Hematopoietic multipotent progenitor cell treated with erythropoietin and hydrocortisone succinate and interleukin-3 and kit ligand, for 15 days (in vitro differentiated cells): ENCODE results near the gene ZBTB42.

Experiments used
- DNase-seq: peaks from one replicate; pipeline ENCODE4 v3.0.0-alpha.2; 2015; ENCODE audit warnings: low spot score

ZBTB42 gene

DNA sequence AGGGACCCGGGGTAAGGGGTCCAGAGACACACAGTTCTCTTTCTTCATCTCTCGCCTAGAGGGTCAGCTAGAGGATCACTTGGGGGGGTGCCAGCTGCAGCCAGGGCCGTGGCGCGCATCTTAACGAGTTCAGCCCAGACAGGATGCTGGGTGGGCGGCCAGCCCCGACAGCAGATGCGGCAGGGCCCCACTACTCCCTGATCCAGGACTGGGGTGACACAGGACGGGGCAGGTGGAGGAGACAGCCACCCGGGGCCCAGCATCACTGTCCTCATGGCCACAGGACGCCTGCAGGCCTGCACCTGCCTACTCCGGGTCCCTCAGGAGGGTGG is 18.1 kb upstream of the ZBTB42 start:
- no peak for DNase-seq

DNA sequence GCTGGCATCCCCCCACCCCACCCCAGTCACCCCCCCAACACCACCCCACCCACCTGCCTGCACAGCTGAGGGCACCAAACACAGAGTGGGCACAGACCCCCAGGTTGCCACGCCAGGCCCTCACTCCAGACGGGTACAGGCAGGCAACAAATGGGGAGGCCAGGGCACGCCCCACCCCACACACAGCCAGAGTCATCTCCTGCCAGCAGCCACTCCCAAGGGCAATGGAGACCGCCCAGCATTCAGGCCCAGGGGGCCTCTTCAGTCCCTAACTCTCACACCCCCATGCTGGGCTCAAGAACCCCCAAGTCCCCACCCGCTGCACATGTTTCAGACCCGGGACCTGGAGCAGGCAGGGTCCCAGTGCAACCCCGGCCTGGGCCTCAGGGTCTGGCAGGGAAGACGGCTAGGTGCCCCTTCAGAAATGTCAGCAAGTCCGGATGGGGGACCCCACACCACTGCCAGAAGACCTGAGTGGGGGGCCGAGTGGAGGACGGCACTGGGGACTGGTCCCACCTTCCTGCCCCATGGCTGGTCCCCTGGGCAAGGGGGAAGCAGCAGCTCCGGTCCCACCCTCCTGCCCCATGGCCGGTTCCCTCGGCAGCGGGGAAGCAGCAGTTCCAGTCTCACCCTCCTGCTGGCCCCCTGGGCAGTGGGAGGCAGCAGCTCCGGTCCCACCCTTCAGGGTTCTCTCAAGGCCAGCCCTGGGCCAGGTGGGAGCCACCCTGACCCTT is 17.2 kb upstream of the ZBTB42 start:
- DNase-seq = no peak

DNA sequence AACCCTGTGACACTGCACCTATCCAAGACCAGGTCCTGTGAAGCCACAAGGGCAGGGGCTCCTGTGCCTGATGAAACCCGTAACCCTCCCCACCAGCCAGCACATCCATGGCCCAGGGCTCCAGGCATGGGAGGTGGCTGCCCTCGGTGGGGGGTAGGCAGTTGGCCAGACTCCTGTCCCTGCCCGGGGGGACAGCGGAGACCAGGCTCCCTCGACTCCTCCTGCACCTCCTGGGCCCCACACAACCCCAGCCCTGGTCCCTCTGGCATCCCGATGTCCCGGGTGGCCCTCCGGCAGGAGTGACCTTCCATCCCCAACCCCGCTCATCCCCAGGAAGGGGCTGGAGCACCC is 16.7 kb upstream of the ZBTB42 start:
- DNase-seq = no peak

DNA sequence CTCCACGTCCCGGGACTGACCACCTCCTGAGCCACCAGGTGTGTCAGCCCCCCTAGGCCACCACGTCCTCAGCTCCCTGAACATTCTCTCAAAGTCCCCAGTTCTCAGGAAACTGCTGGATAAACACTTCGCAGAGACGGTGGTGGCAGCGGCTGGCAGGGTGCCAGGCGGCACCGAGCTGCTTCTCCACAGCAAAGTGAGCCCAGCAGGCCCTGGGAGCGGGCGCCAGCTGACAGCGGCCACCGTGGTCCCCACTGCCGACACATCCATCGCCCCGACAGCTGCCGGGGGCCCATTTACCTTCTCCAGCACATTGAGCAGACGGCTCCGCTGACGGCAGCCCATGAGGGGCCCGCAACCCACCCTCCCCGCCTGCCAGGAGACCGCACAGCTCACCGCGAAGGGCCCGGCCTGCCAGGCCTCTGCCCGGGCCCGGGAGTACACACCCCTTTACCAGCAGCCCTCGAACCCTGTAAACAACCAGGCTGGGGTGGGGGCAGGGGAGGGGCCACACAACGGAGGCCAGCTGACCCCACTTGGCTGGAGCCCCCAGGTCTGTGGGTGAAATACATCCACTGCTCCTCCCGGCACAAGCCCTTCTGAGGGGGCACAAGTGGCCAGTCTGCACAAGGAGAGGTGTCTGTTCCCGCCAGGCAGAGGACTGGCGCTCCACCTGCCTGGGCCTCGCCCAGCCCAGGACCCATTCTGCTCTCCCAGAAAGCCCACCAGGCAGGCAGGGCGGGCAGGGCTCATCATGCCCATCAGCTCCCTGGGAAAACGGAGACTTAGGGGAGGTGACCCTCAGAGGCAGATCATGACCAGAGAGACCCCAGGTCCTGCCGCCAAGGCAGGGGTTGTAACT is 15.8 kb upstream of the ZBTB42 start:
- no peak for DNase-seq

DNA sequence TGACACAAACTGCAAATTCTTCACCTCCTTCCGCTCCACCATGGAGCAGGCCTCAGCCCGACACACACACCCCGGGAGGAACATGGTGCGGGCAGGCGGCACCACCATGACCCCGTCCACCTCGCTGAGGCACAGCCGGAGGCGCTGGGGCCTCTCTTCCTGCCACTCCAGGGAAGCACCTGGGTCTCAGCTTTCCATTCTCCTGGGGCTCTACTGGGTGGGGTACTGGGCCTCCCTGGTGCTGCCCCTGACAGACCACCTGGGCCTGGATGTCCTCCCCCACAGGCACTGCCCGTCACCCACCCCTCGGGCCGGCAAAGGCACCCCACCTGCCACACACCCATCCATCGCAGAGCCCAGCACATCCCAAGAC is 15.2 kb upstream of the ZBTB42 start:
- no peak for DNase-seq

DNA sequence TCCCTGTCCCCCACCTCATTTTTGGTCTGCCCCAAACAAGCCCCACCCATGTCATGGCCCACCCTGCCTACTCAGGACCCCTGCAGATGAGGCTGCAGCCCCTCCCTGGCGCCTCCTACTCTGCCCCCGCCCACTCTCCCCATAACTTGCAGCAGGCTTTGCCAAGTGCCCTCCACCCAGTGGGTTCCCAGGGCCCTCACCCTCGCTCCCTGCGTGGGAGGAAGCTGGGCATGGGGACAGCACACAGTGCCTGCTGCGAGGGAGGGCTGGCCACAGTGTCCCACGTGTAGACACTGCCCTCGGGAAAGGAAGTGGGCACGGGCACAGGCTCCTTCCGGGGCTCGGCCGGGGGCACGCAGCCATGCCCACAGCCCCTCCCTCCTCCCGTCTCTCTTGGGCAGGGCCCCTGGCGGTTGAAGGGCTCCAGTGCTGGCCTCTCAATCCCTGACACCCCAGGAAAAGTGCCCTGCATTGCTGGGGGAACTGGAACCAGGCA is 14.8 kb upstream of the ZBTB42 start:
- no peak for DNase-seq

DNA sequence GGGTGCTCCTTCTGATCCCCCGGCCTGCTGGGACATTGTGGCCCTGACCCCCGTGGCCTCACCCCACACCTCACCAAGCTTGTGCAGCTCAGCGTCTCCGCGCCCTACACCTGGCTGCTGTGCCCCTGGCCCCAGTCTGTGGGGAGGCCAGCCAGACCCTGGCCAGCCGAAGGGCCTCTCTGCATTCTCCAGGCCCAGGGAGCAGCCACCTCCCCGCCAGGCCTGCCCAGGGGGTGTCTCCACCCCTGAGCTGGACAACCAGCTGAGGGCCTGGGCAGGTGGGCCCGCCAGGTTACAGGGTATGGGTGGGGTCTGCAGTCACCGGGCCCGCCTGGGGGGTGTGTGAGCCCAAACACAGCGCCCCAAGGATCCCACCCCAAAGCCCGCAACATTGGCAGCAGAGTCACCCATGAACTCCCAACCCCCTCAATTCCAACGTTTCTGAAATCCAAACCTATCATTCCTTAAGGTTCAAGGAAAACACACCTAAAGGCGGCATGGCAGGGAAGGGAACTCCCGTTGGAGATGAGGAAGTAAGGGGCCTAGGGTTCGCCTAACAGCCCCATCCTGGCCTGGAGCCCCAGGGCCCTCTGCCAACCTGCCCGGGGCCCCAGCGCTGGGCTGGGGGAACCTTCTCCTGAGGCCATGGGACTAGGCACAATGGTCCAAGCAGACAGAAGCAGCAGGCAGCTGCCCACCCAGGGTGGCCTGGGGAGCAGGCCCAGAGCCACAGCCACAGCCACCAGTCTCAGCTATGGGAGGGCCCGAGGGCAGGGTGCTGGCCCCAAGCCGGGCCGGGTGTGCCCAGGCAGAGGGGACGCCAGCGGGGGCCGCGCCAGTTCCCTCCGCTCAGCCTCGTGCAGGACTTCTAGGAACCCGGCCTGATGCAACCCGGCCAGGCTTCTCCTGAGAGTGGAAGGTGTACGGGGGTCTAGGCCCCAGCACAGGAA is 13.9 kb upstream of the ZBTB42 start:
- no peak for DNase-seq

DNA sequence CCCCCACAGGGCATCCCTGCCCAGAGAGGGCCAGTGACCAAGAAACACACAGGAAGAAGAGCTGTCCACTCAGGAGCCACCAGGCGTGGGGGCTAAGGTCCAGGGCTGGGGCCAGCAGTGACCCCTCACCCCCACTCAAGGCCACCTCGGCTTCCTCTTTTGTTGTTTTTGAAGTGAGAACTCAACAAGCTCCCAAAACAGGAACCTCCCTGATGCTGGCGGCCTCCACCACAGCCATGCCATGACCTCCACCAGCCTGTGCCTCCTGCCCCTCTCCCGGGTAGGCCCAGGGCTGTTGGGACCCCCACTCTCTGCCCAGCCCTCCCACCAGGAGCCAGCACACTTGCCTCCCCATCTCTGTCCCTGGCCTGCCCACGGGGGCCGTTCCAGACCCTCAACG is 13.2 kb upstream of the ZBTB42 start:
- no peak for DNase-seq

DNA sequence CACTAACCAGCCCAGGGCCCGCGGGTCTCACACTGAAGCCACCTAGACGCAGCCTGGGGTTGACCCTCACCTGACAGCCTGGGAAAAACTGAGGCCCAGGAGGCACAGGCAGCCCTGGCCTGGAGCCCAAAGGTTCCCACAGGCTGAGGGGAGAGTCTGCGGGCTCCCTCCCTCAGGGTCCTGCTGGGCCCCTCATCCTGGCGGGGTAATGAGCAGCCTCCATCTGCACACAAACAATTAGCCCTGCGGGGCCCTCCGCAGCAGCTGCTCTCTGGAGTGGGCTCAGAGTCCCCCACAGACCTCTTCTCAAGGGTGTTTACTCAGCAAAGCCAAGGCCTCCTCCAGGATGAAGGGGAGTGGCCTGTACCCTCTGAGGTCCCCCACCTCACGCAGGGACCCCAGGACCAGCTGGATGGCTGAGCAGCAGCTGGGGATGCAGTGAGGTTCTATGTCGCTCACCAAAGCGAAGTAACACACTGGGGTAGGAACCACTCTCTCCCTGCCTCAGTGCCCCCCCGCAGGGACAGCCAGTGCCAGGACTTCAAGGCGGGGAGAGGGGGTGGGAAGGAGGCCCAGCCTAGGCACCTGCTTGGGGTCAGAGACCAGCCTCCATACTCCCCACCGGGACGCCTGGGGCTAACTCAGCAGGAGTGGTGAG is 12.6 kb upstream of the ZBTB42 start:
- DNase-seq = no peak

DNA sequence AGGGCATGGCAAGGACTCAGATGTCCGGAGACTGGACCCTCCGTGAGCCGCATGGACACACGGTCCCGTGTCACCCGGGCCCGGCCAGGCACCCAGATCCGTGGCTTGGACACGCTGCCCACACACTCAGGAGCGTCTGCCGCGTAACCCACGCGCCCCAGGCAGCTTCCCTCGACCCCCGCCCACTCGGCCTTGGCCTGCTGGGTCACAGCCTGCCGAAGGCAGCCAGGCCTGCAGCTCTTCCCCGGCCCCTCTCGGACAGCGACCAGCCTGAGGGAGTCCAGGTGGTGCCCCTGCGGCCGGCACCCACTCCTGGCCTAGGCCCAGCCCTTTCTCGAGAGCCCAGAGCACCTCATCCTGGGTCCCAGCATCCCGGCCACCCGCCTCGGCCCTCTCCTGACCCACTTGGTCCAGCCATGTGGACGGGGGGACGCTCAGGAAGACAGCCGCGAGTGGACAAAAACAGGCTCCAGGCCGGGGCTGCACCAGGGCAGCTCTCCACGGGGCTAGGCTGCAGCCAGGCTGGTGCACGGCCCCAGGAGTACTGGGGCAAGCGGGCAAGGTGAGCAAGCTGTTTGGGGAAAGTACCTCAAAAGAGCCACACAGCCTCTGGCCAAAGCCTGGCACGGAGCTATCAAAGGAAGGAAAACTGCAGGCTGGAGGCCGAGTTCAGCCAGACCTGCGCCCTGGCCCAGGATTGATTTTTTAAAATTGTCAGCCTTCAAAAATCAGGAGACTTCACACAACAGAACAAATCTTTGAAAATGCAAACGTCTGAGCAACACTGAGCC is 11.8 kb upstream of the ZBTB42 start:
- no peak for DNase-seq

DNA sequence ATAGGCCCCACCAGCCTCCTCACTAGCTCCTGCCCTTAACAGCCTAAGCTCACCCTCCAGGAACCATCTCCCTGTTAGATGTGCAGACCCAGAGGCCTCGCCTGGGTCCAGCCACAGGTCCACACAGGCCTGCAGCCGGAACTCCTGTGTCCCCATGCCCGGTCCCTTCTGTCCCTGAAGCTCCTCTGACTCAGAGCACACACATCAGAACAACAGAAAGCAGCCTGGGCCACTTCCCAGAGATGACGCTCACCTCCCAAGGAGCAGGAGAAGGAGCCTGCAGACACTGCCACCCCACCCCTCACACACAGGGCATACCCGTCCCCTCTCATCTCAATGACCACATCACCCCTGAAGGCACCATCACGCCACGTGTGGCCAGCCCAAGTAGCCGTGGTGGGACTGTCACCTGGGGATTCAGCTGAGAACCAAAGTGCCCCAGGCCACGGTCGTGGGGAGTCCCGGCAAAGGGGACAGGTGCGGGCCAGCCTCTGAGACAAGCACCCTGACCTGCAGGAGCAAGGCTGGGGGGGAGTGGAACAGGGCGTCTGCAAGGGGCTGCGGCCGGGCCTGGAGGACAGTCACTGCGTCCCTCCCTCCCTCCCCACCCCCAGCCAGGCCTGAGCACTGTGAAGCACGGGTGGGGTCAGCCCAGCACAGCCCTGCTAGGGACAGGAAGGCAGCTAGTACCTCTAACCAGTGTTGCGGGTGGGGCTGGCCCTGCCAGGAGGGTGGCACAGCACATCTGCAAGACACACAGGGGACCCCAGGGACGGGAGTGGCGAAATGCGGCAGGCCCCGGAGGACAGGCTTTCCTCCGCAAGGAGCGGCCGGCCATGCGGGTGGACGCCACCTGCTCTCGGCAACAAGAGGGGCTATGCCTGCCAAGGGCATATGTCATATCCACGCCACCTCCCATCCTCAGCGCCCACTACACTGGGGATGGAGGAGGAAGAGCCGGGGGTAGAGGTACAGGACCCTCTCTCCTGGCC is 10.9 kb upstream of the ZBTB42 start:
- no peak for DNase-seq

DNA sequence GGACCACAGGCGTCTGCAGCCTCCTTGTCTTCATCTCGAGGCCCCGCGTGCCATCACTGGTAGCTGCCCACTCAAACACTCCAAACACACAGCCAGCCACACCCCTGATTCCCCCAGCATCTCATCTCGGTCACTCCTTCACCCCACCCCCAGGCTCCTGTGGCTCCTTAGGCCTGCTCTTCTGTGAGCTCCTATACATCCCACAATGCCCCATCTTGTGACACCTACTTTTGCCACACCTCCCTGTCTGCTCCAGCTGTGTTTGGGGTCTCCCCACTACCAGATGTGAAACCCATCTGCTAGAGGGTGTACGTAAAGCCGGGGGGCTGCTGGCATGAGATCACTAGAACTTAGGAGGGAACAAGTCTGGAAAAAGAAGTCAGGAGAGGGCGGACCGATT is 9.5 kb upstream of the ZBTB42 start:
- no peak for DNase-seq

DNA sequence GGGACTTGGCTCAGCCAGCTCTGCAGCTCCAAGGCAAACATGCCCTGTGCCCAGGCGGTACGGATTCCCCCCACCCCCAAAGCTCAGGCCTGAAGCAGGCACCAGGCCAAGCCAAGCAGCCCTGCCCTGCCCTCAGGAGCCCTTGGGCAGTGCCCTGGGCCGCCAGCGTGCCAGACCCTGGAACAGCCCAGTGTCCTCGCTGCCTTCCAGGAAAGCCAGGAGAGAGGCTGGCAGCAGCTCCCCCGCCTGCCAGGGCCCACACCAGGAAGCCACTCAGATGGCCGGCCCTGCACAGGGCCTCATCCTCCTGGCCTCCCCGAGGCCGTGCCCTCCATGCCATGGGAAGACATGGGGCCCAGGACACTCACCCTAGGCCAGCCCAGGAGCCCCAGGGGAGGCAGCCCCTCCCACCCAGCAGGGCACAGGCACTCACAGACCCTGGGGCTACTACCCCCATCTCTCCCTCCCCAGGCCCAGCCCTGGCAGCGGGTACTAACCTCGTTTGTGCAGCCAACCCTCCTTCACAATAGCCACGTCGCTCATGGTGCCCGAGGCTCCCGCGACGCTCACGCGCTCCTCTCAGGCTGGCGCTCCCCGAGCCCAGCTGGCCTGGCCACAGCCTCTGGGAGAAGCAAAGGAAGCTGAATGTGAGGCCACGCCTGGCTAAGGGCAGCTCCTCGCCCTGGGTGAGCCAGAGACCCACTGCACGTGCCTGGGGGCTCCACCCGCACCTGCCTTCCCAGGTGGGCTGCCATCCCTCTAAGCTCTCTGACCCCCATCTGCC is 8.6 kb upstream of the ZBTB42 start:
- DNase-seq = no peak

DNA sequence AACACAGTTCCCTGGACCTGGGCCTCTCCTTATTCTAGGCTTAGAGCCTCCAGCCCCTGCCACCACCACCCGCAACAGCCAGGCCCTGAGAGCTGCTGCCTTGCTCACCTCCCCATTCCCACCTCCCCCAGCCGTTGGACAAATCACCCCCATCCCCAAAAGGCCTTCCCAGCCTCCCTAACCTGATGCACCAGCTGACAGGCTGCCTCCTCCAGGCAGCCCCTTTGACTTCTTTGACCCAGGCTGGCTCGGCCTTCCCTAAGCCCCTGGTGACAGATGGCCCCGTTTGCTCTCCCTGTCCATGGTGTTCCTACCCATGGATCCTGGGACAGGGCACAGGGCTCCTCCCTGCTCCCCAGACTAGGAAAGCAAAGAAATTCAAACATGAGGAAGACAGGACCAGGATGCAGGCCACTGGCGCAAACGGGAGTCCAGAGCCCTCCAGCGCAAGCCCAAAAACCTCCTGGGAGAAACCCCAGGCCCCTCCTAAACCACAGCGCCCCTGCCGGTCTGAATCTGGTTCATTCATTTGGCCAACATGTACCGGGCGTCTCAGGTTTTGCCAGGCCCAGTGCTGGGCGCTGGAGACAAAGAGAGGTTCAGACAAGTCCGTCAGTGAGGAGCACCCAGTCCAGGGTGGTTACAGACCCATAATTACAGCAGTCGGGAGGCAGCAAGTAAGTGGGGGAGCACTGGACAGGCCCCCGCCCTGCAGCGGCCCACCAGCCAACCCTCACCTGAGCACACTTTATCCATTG is 7.8 kb upstream of the ZBTB42 start:
- DNase-seq = no peak

DNA sequence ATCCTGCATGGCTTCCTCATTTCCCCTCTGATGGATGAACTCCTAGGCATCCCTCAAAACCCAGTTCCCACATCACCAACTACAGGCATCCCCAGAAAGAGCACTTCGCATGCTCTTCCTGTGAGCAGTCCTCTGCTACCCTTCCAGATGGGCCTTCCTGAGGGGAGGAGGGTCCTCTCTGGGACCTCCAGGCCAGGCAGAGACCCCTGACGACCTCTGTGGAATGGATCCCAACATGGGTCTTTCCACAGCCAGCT is 7.3 kb upstream of the ZBTB42 start:
- DNase-seq = no peak

DNA sequence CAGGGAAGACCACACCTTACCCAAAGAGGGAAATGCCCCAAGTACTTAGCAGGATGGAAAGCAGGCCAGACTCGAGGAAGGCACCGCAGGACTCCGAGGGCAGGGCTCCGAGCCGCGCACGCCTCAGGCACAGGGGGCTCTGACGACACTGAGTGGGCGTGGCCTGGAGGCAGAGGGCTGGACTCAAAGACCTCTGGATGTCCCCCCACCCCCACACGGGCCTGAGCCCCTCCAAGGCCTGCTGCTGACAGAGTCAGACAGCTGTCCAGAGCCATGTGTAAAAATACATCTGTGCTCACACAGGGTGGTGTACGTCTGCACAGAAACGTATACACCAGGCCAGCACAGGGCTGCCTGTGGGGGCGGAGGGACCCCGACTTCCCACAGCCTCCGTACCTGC is 6.8 kb upstream of the ZBTB42 start:
- peak; percentile 32 for DNase-seq

DNA sequence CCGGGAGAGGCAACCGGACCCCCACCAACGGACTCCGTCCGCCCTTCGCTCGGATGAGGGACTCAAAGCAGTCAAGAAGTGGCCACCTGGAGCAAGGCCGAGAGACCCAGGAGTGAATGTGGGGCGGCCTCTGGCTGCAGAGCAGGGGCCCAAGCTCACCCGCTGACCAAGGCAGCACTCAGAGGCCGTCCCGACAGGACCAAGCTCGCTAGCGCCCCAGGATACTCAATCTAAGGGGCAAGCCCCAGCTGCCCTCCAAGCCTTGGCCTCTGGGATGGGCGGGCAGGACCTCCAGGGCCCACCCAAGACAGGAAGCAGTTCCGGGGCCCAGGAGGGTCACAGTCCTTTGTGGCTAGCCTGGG is 6.3 kb upstream of the ZBTB42 start:
- DNase-seq = peak; percentile 11

DNA sequence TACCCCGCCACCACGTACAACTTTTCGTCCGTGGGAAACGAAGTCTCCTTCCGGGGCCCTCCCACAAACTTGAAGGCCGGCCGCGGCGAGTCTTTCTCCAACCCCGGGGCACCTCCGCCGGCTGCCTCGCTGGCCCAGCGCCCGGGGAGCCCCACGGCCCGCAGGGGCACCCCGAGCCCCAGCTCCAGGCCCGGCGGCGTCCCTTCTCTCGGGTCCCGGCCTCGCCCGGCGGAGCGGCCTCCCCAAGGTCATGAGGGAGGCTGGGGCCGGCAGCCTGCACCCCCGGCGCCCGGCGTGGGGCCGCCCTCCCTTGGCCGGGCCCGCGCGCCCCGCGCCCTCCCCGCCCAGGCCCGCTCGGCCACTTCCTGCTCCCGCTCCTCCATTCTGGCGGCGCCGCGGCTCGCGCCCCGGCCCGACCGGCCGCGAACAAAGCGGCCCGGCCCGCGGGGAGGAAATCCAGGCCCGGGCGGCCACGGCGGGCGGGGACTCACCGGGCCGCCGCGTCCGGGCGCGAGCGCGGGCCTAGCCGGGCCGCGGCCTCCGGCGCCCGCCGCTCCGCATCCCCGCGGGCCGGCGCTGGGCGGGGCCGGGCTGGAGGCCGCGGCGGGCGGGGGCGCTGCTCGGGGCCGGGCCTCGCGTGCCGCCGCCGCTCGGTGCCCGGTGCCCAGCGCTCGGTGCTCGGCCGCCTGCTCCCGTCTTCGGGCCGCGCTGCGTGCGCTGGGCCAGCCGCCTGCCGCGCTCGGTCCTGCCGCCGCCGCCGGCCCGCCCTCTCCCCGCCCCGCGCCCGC is 5.7 kb upstream of the ZBTB42 start, which contains the start of gene AKT1:
AKT1 (minus strand) TSS at position 756 of the 788 bp plus-strand sequence. CDS start 3,105 bp downstream, outside the sequence.
- peak; percentile 16 for DNase-seq
